Mesothelial cell of epicardium (in vitro differentiated cells): ENCODE measurements around the gene ARSG. TPM values are rescaled to one million over a fixed set of nuclear protein-coding genes. Genes with fewer than 3 reads are reported as not detected.

ENCODE experiments used
- DNase-seq, 2 experiments: peaks; one replicate each; pipeline ENCODE4 v3.0.0; 2021; ENCODE audit warnings: low spot score in 2 of 2; ENCODE audit not compliant: unreplicated experiment in 2 of 2
- H3K27ac Mint-ChIP-seq: 2 replicates; pipeline ENCODE4 v1.8.0; 2021; ENCODE audit warnings: mixed read lengths
- H3K27me3 Mint-ChIP-seq: 2 replicates; pipeline ENCODE4 v1.8.0; 2021; ENCODE audit warnings: low read depth, mixed read lengths
- H3K36me3 Mint-ChIP-seq: 2 replicates; pipeline ENCODE4 v1.8.0; 2021; ENCODE audit warnings: mixed read lengths
- H3K4me1 Mint-ChIP-seq: 2 replicates; pipeline ENCODE4 v1.8.0; 2021; ENCODE audit warnings: mixed read lengths
- H3K4me3 Mint-ChIP-seq: 2 replicates; pipeline ENCODE4 v1.8.0; 2021; ENCODE audit warnings: mild to moderate bottlenecking, moderate library complexity, mixed read lengths
- H3K9me3 Mint-ChIP-seq: 2 replicates; pipeline ENCODE4 v1.8.0; 2021; ENCODE audit warnings: mixed read lengths
- CTCF ChIP-seq: fragments of 200-600 bp; sonication (generic); IDR thresholded peaks from one replicate; pipeline ENCODE4 v1.5.0; 2021; ENCODE audit warnings: antibody characterized with exemption; ENCODE audit not compliant: unreplicated experiment
- total RNA-seq: library from RNA; stranded (reverse); gene quantifications from 3 replicates; pipeline ENCODE4 v1.2.1, GENCODE V29; 2021

ARSG gene
- total RNA-seq, 1 donor from 2014 or later, result 7.8 TPM

GRCh38 chr17:68324654-68325336 is 33.5 kb downstream of the ARSG start:
- Mint-ChIP-seq H3K27me3 (no peaks in the 10 kb centered on the region), H3K4me3 (no peak overlapping the region), H3K36me3 (peaks cover 2% of the 10 kb centered on the region), H3K27ac (no peak overlapping the region), H3K9me3 (no peaks in the 10 kb centered on the region), H3K4me1 (peaks cover 19% of the 10 kb centered on the region)
- no peak for DNase-seq
- no peak for TF ChIP-seq CTCF

GRCh38 chr17:68325961-68326360 is 34.7 kb downstream of the ARSG start:
- DNase-seq, result no peak
- TF ChIP-seq CTCF, result no peak
- H3K36me3 Mint-ChIP-seq, result peaks cover 7% of the 10 kb centered on the region
- peaks cover 19% of the 10 kb centered on the region for H3K4me1 Mint-ChIP-seq
- H3K4me3 Mint-ChIP-seq, result no peak overlapping the region
- no peak overlapping the region for H3K27ac Mint-ChIP-seq
- H3K9me3 Mint-ChIP-seq, result peaks cover 5% of the 10 kb centered on the region
- H3K27me3 Mint-ChIP-seq, result no peaks in the 10 kb centered on the region

- Mint-ChIP-seq H3K4me3 (no peak overlapping the region), H3K27me3 (no peaks in the 10 kb centered on the region), H3K27ac (no peak overlapping the region), H3K36me3 (peaks cover 7% of the 10 kb centered on the region), H3K4me1 (peaks cover 18% of the 10 kb centered on the region), H3K9me3 (peaks cover 8% of the 10 kb centered on the region)
- no peak for DNase-seq
- no peak for TF ChIP-seq CTCF
These were observed 35.4 kb downstream of the ARSG start for GRCh38 chr17:68326681-68327080.

GRCh38 chr17:68327823-68328557 is 36.7 kb downstream of the ARSG start:
- peak overlapping the region; percentile 96 for H3K27ac Mint-ChIP-seq
- H3K4me1 Mint-ChIP-seq, result peaks cover 13% of the 10 kb centered on the region
- H3K36me3 Mint-ChIP-seq, result peaks cover 7% of the 10 kb centered on the region
- TF ChIP-seq CTCF, result no peak
- H3K4me3 Mint-ChIP-seq, result no peak overlapping the region
- DNase-seq, result no peak
- peaks cover 14% of the 10 kb centered on the region for H3K9me3 Mint-ChIP-seq
- no peaks in the 10 kb centered on the region for H3K27me3 Mint-ChIP-seq

DNA sequence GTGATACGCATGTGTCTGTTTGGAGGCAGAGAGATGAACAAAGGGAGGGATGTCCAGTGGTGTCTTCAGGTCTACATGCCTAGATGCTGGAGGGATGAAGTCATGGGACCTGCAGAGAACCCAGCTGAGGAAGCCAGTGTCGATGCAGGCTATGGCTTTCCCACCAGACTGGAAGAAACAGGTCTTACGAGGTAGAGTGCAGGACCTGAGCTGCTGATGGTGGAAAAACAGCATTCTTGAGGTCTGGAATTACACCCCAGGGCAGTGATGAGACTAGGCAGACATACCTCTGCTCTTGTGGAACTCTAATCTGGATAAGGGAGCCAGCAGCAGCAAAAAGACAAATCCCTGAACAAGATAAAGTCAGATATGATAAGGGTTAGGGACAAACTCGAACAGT is 37.4 kb downstream of the ARSG start:
- peak in 1 of 2 experiments; percentile 45 for DNase-seq
- Mint-ChIP-seq H3K36me3 (peaks cover 7% of the 10 kb centered on the region), H3K27me3 (no peaks in the 10 kb centered on the region), H3K9me3 (peaks cover 14% of the 10 kb centered on the region), H3K27ac (peak overlapping the region; percentile 96), H3K4me1 (peaks cover 13% of the 10 kb centered on the region), H3K4me3 (no peak overlapping the region)
- no peak for TF ChIP-seq CTCF
